Activated CD8-positive, alpha-beta memory T cell treated with anti-CD3 and anti-CD28 coated beads for 1 hour (primary cell): ENCODE data around the gene TAF1D.
"Not testable (repeated sequence)": the region's sequence is repeated elsewhere in the genome, so short reads cannot be mapped to it uniquely, and the experiment has no call there.

ENCODE experiments used
- DNase-seq, 2 donors: peaks; one replicate each; pipeline ENCODE4 v3.0.0-alpha.2; 2020; ENCODE audit warnings: low read depth in 1 of 2; ENCODE audit errors: extremely low read depth in 1 of 2

The TAF1D gene, protein sequence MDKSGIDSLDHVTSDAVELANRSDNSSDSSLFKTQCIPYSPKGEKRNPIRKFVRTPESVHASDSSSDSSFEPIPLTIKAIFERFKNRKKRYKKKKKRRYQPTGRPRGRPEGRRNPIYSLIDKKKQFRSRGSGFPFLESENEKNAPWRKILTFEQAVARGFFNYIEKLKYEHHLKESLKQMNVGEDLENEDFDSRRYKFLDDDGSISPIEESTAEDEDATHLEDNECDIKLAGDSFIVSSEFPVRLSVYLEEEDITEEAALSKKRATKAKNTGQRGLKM

DNA sequence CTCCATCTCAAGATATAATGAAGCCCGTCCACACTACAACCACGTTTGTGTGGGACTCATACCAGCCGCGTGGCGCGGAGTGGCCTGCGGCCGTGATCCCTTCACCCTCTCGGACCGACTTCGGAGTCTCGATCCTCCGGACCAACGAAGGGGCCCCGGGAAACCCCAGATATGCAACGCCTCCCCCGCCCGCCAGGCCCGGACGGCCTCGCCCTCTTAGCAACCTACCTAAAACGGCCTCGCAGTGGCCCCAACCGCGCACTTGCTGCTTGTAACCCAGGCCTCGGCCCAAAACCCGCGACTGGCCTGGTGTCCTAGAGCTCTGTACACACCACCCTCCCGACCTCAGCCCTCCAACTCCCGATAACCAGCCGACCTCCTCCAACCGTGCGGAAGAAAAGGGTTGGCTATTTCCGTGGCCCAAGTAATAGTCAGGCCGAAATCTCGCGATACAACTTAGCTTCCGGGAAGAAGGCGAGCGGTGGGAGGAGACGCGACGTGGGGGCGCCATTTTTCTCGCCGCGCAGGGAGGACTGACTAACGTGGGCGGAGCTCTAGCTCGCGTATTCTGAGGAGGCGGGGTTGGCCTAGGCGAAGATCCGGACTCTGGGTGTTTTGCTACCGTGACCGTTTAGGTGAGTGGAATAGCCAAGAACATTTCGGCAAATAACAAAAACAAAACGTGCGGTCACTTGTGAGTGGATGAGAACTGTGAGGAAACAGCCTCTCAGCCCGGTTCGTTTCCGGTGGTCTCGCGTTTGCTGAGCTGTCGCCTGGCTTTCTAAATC, at the start of gene TAF1D, which contains the start of gene C11orf54:
TAF1D (minus strand) TSS at position 402 of the 788 bp plus-strand sequence. CDS start 2,191 bp downstream, outside the sequence.
C11orf54 (plus strand) TSS at position 579 of the 788 bp plus-strand sequence. CDS start 5,722 bp downstream, outside the sequence.
- DNase-seq = peak; percentile 91 to 93

DNA sequence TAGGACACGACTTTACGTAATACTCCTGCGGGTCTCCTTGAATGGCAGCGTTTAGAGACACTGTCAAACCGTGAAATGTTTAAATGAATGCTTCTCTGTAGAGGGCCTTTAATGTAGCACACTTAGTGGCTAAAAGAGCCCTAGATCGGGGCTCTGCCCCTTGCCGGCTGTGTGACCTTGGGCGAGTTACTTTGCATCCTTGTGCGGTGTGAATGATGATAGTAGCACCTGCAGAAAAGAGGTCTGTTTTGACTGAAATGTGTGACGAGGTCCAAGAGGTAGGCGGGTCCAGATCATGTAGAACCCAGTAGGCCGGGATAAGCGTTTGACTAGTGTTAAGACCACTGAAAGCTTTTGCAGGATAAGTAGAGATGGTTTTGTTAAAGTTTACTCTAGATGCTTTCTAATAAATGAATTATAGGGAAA, 43.7 kb upstream of the TAF1D start:
- DNase-seq = no peak

DNA sequence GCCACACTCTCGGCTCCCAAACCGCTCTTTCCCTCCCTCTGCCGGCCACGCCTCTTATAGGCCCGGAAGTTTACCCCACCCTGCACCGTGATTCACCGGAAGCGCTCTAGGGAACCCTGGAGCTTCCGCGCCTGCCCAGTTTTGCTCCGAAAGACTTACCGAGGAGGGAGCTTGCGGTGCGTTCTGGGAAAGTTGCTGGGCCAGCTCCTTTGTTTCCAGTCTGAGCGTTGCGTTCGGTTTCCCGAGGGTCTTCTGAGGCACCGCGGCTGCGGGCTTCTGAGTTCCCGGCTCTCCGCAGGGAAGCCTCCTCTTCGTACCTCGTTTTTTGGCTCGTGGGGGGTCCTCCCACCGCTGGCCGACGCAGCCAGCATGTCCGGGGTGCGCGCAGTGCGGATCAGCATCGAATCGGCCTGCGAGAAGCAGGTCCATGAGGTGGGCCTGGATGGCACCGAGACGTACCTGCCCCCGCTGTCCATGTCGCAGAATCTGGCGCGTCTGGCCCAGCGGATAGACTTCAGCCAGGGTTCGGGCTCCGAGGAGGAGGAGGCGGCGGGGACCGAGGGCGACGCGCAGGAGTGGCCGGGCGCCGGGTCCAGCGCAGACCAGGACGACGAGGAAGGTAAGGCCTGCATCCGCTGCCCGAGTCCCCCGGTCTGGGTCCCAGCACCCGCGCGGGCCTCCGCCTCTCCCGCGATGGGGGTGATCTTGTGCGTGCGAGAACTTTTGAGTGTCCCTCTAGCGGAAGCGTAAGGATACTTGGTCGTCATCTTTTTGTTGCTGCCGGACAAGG, 43.0 kb upstream of the TAF1D start, which contains the start of gene MED17:
MED17 (plus strand) TSS at position 138 of the 790 bp plus-strand sequence; CDS start at position 370, 232 bp downstream.
- peak; percentile 69 to 79 for DNase-seq

DNA sequence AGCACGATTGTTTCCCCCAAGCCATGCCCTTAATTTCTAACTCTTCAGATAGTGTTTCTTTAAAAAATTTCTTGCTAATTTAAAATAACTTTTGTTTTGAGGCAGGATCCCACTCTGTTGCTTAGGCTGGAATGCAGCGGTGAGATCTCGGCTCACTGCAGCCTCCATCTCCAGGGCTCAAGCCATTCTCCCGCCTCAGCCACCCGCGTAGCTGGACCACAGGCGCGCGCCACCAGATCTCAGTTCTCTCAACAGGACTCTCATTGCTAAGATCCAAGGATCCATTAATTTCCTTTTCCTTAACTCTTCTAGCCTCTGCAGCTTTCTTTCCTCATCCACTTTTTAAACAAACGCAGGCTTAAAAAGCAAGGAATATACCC, 42.5 kb upstream of the TAF1D start:
- DNase-seq = no peak

DNA sequence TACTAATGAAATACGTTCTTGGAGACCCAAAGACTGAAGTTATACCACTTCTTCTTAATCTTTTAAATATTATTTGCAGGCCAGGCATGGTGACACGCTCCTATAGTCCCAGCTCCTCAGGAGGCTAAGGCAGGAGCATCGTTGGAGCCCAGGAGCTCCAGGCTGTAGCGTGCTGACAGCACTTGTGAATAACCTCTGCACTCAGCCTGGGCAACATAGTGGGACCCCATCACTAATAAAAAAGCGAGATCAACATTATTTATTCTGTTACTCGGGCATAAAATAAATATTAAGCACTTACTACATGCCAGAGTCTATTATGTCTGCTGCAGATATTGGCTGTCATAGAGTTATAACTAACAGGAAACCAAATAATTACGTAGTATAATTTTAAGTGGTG, 42.1 kb upstream of the TAF1D start:
- no peak for DNase-seq

DNA sequence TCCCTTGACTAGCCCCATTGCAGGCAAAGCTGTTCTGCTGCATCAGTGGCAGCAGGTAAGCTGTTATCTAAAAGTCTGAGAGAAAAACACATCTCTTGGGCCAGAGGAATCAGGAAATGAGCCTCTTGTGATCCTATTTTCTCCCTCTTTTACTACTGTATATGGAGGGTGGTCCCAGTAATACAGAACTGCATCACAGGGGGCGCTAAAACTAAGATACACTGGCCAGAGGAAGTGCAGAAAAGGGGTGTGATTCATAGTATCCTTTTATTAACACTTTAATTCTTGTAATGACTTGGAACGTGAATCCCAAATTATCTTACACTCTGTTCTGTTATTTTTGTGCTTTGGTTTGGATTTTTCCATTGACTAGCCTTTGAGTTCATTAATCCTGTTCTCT, 34.0 kb upstream of the TAF1D start:
- DNase-seq = no peak

DNA sequence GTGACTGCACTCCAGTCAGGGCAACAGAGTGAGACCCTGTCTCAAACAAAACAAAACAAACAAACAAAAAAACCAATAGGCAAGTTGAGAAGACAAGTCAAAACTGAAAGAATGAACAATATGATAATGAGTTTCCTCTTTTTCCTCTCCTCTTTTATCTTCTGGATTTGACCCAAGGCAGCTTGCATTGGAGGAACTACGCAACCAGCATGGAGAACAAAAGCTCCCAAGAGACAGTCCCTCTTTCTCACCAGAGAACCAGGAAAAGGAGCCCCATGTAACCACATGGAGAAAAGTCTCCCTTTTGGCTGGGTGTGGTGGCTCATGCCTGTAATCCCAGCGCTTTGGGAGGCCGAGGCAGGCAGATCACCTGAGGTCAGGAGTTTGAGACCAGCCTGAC, 33.3 kb upstream of the TAF1D start:
- DNase-seq = not testable (repeated sequence)

DNA sequence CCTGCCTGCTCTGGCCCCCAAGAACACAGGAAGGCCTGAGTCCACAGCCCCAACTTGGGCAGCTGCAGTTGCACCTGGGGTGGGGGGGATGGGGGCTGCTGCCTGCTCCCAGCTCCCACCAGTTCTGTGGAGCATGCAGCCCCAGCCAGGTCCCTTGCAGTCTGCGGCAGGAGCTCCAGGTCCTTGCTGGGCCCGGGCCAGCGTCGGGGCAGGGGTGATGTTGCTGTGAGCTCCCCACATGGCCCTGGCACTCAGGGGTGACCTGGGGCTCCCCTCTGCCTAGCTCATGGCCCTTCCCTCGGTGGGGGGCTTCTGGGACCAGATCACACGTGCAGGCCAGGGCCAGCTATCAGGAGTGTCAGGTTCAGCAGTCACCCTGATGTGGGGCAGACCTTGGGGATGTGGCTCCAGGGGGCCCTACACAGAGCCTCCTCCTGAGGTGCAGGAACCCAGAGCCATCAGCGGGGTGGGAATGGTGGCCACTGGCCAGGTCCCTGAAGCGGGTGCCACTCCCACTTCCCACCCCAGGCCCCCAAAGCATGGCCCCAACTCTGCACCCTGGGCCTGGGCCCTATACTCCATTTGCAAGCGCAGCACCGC, 32.4 kb upstream of the TAF1D start:
- DNase-seq = no peak

DNA sequence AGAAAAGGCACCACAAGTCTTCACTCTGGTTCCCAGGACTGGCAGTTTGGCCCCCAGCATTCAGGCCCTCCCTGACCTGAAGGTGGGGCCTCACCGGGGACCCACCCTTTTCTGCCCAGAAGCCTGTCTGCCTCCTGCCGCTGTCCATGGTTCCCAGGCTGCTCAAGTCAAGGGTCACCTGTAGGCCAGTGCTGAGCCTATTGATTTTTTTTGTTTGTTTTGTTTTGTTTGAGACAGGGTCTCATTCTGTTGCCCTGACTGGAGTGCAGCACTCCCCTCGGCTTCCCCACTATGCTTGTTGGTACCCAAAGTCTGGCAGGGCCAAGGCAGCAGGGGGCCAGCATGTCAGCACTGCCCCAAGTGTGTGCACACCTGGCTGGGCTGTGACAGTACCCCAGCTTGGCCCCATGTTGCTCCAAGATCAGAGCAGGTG, 31.8 kb upstream of the TAF1D start:
- DNase-seq = no peak

DNA sequence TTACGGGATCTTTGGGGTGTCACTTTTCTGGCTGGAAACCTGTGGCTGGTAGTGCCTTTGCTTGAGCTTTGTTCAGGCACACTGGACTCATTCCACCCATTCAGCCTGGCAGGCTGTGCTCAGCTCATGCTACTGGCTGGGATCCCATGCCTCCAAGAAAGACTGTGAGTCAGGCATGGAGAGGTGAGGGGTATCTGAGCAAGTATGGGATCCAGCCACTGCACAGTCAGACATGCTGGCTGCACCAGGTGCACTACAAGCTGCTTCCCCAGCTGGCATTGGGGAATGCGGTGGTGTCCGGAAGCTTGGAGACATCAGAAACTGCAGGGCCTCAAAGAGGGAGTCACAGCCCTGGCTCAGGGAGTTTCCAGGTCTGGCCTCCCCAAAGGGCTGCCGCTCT, 30.8 kb upstream of the TAF1D start:
- DNase-seq = no peak

DNA sequence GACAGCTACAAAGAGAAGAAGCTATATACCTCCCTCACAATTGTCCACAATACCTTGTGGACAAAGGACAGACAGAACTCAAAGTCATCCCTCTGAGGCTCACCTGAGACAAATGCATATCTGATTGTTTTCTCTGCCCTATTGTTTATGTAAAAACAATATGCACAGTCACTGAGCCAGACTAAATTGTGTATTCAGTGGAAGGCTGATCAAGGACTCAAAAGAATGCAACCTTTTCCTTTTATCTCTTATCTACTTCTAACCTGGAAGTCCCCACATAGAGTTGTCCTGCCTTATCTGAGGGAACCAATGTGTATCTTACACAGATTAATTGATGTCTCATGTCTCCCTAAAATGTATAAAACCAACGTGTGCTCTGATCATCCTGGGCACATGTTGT, 28.9 kb upstream of the TAF1D start:
- no peak for DNase-seq

DNA sequence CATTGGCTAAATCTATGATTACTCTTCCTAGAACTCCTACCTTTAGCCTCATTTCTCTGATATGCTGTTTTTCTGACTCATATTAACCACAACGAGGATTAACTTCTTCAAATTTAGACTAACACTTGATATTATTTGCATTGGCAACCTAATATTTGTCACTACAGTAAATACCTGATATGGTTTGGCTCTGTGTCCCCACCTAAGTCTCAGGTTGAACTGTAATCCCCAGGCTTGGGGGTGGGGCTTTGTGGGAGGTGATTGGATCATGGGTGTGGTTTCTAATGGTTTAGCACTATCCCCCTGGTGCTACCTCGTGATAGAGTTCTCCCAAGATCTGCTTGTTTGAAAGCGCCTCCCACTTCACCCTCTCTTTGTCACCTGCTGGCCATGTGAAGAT, 25.7 kb upstream of the TAF1D start:
- no peak for DNase-seq

DNA sequence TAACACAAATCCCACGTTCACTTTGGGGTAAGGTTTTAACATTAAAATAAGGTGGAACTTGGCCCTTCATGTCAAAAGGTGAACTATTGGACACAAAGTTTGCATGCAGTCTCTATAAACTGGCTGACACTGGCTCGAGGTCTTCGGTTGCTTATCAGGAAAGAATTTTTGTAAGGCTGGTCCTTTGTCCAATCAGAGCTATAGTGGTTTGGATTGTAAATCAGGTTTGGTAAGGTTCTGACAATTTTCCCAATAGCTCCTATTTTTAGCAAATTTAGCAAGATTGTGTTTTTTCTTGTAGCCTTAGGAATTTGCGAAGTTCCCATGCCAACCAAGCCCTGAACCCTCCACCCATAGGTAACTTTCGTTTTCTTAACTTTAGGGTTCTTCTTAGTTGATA, 25.2 kb upstream of the TAF1D start:
- DNase-seq = no peak

DNA sequence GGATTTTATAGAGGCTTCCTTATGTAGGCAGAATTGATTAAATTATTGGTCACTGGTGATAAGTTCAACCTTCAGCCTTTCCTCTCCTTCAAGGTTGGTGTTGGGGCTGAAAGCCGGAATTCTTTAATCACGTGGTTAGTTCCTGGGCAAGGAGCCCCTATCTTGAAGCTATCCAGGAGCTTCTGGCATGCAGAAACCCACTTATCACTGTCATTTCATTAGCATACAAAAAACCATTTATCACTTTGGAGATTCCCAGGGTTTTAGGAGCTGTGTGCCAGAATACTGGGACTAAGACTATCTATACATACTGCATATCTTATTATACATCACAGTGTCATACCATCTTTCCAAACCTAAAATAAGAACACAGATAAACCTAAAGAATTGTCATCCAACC, 24.3 kb upstream of the TAF1D start:
- DNase-seq = no peak

DNA sequence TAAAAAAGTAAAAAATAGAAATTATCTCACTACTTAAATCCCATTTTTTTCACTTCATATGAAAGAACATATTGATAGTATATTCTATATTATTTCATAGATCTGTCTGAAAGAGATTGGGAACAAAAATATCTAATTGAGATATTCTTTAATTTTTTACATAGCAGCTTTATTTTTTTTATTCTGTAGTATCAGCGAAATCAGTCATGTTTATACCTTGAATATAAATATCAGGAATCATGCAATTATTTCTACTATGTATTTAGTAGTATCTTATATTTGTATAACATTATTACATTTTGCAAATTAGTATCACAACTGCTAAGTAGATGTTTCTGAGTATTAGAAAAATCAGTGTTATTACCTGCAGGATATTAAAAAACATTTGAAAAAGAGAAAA, 20.6 kb upstream of the TAF1D start:
- no peak for DNase-seq

DNA sequence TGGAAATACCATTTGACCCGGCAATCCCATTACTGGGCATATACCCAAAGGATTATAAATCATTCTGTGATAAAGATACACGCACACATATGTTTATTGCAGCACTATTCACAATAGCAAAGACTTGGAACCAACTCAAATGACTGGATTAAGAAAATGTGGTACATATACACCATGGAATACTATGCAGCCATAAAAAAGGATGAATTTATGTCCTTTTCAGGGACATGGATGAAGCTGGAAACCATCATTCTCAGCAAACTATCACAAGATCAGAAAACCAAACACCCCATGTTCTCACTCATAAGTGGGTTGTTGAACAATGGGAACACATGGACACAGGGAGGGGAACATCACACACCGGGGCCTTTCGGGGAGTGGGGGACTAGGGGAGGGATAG, 17.8 kb upstream of the TAF1D start:
- DNase-seq = not testable (repeated sequence)

DNA sequence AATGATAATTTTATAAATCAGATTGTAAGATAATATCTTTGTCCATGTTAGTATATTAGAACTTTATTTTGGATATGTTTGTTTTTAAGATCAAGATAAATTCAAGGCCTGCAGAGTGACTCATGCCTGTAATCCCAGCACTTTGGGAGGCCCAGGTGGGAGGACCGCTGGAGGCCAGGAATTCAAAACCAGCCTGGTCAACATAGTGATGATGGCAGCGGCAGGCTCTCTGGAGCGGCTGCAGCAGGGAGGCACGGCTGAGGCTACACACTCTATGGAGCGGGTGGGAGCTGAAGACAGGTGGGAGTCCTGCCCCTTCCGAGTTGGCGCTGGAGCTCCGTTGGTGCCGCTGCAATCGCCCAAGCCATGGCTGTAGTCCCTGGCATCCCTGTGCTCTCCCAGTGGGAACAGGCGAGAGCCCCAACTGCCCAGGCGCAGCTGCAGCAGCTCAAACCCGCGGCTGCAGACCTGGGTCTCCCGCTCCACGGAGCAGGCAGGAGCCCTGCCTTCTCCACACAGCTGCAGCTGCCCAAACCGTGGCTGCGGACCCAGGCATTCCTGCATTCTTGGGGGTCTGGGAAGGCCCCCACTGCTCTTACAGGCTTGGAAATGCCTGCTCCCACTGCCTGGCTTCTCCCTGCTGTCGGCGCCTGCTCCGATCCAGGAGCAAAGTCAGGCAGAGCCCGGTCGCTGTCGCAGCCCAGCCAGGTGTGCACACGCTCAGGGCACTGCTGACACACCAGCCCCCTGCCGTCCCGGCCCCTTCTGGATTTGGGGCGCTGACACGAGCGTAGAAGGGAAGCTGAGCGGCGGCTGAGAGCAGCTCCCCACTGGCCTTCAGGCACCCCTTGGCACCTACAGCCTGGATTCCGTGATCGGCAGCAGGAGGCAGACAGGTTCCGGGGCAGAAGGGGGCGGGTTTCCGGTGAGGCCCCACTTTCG, 16.9 kb upstream of the TAF1D start:
- DNase-seq = no peak

DNA sequence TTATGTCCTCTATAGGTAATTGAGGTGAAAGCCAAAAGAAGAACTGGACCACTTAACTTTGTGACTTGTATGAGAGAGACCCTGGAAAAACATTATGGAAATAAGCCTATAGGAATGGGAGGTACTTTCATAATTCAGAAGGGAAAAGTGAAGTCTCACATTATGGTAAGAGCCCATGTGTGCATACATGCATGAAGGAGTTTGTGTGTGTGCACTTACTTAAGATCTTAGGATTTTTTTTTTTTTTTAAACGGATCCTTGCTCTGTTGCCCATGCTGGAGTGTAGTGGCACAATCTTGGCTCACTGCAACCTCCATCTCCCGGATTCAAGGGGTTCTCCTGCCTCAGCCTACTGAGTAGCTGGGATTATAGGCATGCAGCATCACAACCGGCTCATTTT, 16.0 kb upstream of the TAF1D start:
- DNase-seq = no peak

DNA sequence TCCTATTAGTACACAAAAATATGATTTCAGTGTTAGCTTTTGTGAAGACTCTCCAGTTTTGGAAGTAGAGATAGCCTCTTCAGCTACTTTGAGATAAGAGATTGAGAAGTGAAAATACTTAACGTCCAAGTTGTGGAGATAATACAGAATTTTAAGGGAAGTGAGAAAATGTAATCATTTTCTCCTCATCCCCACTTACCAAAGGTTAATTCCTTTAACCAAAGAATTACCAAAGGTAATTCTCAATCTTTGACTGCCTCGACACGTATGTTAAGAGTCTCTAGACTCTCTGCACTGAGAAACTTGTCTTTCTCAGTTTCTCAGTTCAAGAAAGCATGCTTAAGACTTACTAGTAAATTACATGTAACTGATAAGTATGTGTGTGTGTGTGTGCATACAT, 15.5 kb upstream of the TAF1D start:
- DNase-seq = no peak

DNA sequence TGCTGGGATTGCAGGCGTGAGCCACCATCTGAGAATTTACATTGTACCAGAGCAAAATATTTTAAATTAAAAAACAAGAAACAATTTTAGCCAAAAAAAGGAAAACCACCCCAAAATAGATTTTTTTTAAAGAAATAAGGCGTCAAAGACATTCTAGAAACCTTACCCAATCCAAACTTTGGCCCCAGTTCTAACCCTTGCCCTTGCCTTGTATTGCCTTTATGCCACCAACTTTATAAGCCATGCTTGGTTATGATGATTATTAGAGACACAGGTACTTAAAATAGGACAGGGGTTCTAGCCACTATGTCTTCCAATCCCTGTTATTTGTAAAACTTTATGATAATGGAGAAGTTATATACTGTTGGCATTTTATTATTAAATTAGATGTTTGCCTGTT, 11.9 kb upstream of the TAF1D start:
- no peak for DNase-seq
